ENCODE results near the gene CEP63.

Gene CEP63

GRCh38 chr3:134608771-134609435 lies 123.0 kb downstream of the CEP63 start:
- no peak for DNase-seq (ENCODE audit: low read depth)

- no peak for DNase-seq (ENCODE audit: low read depth)
These were observed 124.1 kb downstream of the CEP63 start for GRCh38 chr3:134609821-134610431.

- no peak for DNase-seq (ENCODE audit: low read depth)
These were observed 124.9 kb downstream of the CEP63 start for GRCh38 chr3:134610432-134611385.

DNA sequence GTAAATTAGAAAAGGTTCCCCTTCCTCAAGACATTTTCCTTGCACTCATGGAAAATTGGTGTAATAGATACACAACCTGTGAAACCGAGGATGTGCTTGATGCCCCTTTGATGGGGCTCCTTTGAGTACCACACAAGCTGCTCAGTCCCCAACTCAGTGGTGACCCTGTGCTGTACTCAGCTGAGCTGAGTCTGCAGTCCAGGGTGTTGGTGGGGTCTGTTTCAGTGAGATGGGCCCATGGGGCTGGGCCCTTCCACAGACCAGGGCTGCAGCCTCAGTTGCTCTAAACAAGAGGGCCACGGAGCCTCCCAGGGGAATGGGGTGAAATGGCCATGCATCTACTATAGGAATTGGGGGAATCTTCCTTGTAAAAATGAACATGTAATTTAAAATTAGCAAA lies 125.7 kb downstream of the CEP63 start:
- DNase-seq (ENCODE audit: low read depth), result no peak

DNA sequence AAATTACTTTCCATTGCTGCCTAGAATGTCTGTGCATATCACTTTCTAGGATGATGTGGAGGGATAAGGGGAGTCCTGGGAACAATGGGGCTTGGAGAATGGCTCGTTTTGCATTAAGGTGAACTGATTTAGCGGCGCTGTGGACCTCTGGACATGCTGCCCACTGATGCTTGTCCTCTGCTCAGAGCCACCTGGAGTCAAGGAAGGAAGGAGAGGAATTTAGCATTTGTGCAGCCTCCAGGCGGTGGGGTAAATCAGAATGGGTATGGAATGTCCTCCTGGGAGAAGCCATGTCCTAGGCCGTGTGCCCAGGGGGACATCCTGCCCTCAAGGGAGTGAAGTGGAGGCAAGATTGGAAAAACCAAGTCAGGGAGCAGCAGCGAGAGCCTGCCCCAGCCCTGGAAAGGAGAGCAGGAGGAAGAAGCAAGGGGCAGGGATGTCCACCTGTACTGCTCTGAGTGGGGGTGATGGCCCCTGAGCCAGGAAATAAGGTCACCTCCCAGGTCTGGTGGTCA lies 127.2 kb downstream of the CEP63 start:
- DNase-seq (ENCODE audit: low read depth), result no peak

DNA sequence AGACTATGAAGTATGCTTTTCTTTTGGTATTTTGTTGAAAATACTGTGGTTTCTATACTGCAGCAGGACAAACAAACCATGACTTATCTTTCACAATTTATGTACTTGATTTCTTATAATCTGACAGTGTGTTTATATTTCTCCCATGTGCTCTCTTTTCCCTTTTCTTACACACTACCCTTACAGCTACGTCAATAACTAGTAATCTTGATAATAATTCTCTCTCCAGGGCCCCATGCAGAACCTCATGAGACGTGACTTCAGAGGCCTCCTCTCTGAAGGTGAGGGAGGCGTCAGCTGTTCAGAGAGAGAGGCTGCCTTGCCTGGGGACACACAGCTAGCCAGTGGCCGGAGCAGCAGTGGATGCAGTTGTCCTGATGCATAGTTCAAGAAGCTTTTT lies 129.1 kb downstream of the CEP63 start:
- no peak for DNase-seq (ENCODE audit: low read depth)

DNA sequence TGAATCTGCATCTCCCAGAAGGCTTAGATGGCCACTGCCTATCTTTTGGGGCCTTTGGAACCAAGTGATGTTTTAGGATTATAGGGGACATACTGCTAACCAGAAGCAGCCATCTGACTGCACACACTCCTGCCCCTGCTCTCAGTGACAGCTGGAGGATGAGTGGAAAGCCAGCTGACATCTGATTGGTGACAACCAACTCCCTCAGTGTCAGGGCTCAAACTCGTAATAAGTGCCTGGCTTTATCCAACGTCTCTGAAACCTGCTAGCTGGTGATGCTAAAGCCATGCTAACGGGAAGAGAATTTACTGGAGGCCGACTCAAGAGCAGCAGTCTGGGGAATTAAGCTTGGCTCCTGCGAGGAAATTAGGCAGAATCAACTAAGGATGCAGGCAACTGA lies 129.9 kb downstream of the CEP63 start:
- DNase-seq (ENCODE audit: low read depth), result no peak

- DNase-seq (ENCODE audit: low read depth), result no peak
These were observed 132.0 kb downstream of the CEP63 start for GRCh38 chr3:134617608-134618477.

GRCh38 chr3:134618478-134619300 lies 132.8 kb downstream of the CEP63 start:
- no peak for DNase-seq (ENCODE audit: low read depth)

DNA sequence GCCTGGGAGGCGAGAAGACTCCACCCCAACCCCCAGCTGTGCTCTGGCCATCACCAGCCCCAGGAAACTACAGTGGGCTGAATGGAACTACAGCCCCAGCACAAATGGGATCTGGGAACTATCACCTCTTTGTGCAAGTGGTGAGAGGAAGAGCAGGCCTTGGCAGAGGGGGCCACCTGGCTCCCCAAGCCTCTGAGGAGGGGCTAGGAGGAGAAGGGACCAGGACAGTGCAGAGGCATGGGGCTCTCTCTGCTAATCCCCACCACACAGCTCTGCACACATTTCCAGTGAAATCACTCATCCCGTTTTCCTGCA lies 133.4 kb downstream of the CEP63 start:
- DNase-seq (ENCODE audit: low read depth), result no peak

- no peak for DNase-seq (ENCODE audit: low read depth)
These were observed 134.1 kb downstream of the CEP63 start for GRCh38 chr3:134619884-134620445.

DNA sequence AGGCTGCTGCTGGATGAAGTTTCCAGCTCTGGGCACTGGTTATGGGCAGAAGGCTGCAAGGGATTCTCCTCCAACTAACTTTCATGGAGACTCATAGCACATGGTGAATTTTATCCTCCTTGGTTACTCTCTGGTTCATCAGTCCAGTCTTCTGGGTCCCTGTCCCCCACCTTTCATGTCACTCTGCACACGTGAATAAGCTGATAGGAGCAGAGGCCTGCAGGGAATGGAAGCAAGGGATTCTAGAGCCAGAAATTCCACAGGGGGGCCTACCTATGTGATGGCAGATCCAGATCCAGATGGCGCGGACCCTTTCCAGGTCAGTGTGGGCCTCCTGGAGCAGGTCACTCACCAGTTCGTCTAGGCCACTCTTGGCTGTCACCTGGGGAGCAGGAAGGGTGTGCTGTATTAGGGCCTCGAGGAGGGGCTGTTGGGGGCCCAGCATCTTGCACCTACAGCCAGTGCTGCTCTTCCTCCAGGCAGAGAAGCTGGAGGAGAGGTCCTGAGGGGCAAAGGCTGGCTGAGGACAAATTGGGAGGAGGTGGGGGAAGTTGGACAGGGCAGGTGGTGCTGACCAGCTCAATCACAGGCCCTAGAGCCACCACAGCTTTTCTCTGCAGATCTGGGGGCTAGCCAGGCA lies 134.7 kb downstream of the CEP63 start:
- DNase-seq (ENCODE audit: low read depth), result no peak

- no peak for DNase-seq (ENCODE audit: low read depth)
These were observed 136.0 kb downstream of the CEP63 start for GRCh38 chr3:134621854-134622253.

- DNase-seq (ENCODE audit: low read depth), result no peak
These were observed 137.0 kb downstream of the CEP63 start for GRCh38 chr3:134622806-134623365.

DNA sequence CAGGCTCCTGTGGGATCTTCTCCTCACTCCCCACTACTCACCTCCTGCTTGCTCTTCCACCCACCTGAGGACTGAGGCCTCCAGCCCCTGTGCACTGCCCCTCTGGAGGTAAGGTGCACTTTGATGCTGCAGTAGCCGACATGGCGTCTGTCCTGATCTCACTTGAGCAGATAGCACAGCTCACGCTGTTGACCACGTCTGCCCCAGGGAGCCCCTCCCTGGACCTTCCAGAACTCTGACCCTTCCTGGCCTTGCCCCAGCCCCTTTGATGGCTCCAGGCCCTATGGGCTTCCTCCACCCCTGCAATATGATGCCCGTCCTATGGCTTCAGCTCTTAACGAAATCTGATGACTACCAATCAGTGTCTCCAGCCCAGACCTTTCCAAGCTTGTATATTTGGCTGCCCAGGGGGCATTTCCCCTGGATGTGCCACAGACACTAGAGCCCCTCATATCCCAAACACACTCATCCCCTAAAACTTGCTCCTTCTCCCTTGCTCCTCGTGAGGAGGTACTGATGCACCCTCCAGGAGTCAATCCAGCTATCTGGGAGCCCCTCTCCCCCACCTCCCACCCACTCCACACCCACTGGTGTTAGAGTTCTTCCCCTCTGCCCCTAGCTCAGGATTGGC lies 137.9 kb downstream of the CEP63 start:
- DNase-seq (ENCODE audit: low read depth), result no peak
